Hepatocyte (in vitro differentiated cells): ENCODE measurements around the gene SDHA. TPM values are rescaled to one million over a fixed set of nuclear protein-coding genes. Genes with fewer than 3 reads are reported as not detected.

ENCODE experiments used
- DNase-seq: peaks from one replicate; pipeline ENCODE4 v3.0.0-alpha.2; 2016; ENCODE audit warnings: low spot score
- H2AFZ ChIP-seq: fragments of 200-600 bp; sonication (generic); 2 replicates; pipeline ENCODE4 v1.6.0; 2016; ENCODE audit warnings: antibody characterized with exemption, mild to moderate bottlenecking
- H3K27ac ChIP-seq: fragments of 200-600 bp; sonication (generic); 2 replicates; pipeline ENCODE4 v1.5.1; 2016; ENCODE audit warnings: mild to moderate bottlenecking
- H3K27me3 ChIP-seq: fragments of 200-600 bp; sonication (generic); 2 replicates; pipeline ENCODE4 v1.6.1; 2016
- H3K36me3 ChIP-seq: fragments of 200-600 bp; sonication (generic); replicated peaks from 2 replicates; pipeline ENCODE4 v1.5.1; 2016; ENCODE audit warnings: low read depth; ENCODE audit not compliant: insufficient read depth
- H3K4me1 ChIP-seq: fragments of 200-600 bp; sonication (generic); 2 replicates; pipeline ENCODE4 v1.5.1; 2016; ENCODE audit warnings: mild to moderate bottlenecking, moderate library complexity; ENCODE audit not compliant: insufficient read depth
- H3K4me2 ChIP-seq: fragments of 200-600 bp; sonication (generic); 2 replicates; pipeline ENCODE4 v1.6.0; 2016
- H3K4me3 ChIP-seq: fragments of 200-600 bp; sonication (generic); 2 replicates; pipeline ENCODE4 v1.5.1; 2016; ENCODE audit warnings: mild to moderate bottlenecking
- H3K79me2 ChIP-seq: fragments of 200-600 bp; sonication (generic); 2 replicates; pipeline ENCODE4 v1.6.0; 2017; ENCODE audit warnings: mild to moderate bottlenecking
- H3K9me2 ChIP-seq: fragments of 200-600 bp; sonication (generic); replicated peaks from 2 replicates; pipeline ENCODE4 v1.6.0; 2017; ENCODE audit warnings: mild to moderate bottlenecking; ENCODE audit not compliant: insufficient read depth
- H3K9me3 ChIP-seq: fragments of 200-600 bp; sonication (generic); 2 replicates; pipeline ENCODE4 v1.5.1; 2016; ENCODE audit warnings: low read depth, mild to moderate bottlenecking
- H4K20me1 ChIP-seq: fragments of 200-600 bp; sonication (generic); 2 replicates; pipeline ENCODE4 v1.6.0; 2016; ENCODE audit warnings: mild to moderate bottlenecking; ENCODE audit not compliant: insufficient read depth, poor library complexity, severe bottlenecking
- CTCF ChIP-seq: fragments of 200-600 bp; sonication (generic); IDR thresholded peaks from 2 replicates; pipeline ENCODE4 v1.5.1; 2016; ENCODE audit warnings: antibody characterized with exemption, mild to moderate bottlenecking; ENCODE audit not compliant: poor library complexity
- EZH2 ChIP-seq: fragments of 200-600 bp; sonication (generic); IDR thresholded peaks from 2 replicates; pipeline ENCODE4 v1.6.1; 2016; ENCODE audit warnings: antibody characterized with exemption, mild to moderate bottlenecking, borderline replicate concordance
- EZH2phosphoT487 ChIP-seq: fragments of 200-600 bp; sonication (generic); IDR thresholded peaks from one replicate; pipeline ENCODE4 v1.6.1; 2018; ENCODE audit warnings: antibody characterized with exemption, mild to moderate bottlenecking, low read depth, moderate library complexity; ENCODE audit not compliant: unreplicated experiment, severe bottlenecking
- WGBS: methylation state at CpG from one replicate; pipeline ENCODE4 v1.1.6; 2016; ENCODE audit warnings: low lambda C conversion rate; ENCODE audit errors: missing lambda C conversion rate; 5-methylcytosine and 5-hydroxymethylcytosine counted together
- polyA plus RNA-seq: library from polyadenylated mRNA; unstranded; fragments of >200 nt; fragmentation: Nextera tagmentation; extraction: Ambion mirVana; gene quantifications from 2 replicates; pipeline ENCODE4 v1.2.1, GENCODE V29; 2016
- total RNA-seq: library from RNA; depleted of rRNA; stranded (reverse); fragments of >200 nt; gene quantifications from 2 replicates; pipeline ENCODE4 v1.2.3, GENCODE V29; 2014

SDHA gene
- total and polyA plus RNA-seq, 2 experiments from 2014 or later: 102 to 159 TPM

GRCh38 chr5:172841-173251 lies 45.3 kb upstream of the SDHA start:
- no peak overlapping the region for H3K4me2 ChIP-seq
- no peak for TF ChIP-seq CTCF
- no peak for TF ChIP-seq EZH2phosphoT487
- no peak for TF ChIP-seq EZH2
- 87% methylated on average over 17 of the region's 17 CpGs for WGBS
- DNase-seq: no peak
- no peak overlapping the region for H3K27ac ChIP-seq
- H3K4me1 ChIP-seq: no peaks in the 10 kb centered on the region
- no peaks in the 10 kb centered on the region for H3K36me3 ChIP-seq
- no peaks in the 10 kb centered on the region for H4K20me1 ChIP-seq
- no peak overlapping the region for H2AFZ ChIP-seq
- no peak overlapping the region for H3K4me3 ChIP-seq
- no peaks in the 10 kb centered on the region for H3K9me3 ChIP-seq
- H3K9me2 ChIP-seq: no peaks in the 10 kb centered on the region
- H3K27me3 ChIP-seq: no peaks in the 10 kb centered on the region
- H3K79me2 ChIP-seq: no peaks in the 10 kb centered on the region

- no peaks in the 10 kb centered on the region for H3K4me1 ChIP-seq
- no peak overlapping the region for H3K27ac ChIP-seq
- no peak for TF ChIP-seq CTCF
- TF ChIP-seq EZH2phosphoT487: no peak
- no peak for TF ChIP-seq EZH2
- DNase-seq: no peak
- no peak overlapping the region for H3K4me3 ChIP-seq
- H3K9me3 ChIP-seq: no peaks in the 10 kb centered on the region
- H4K20me1 ChIP-seq: no peaks in the 10 kb centered on the region
- no peaks in the 10 kb centered on the region for H3K79me2 ChIP-seq
- H3K9me2 ChIP-seq: no peaks in the 10 kb centered on the region
- no peak overlapping the region for H2AFZ ChIP-seq
- H3K36me3 ChIP-seq: no peaks in the 10 kb centered on the region
- WGBS: 88% methylated on average over 21 of the region's 22 CpGs
- no peaks in the 10 kb centered on the region for H3K27me3 ChIP-seq
- H3K4me2 ChIP-seq: no peak overlapping the region
These were observed 44.5 kb upstream of the SDHA start for GRCh38 chr5:173392-174290.

GRCh38 chr5:174291-174600 lies 43.9 kb upstream of the SDHA start:
- Histone ChIP-seq H3K27me3 (no peaks in the 10 kb centered on the region), H3K4me3 (no peak overlapping the region), H3K9me2 (no peaks in the 10 kb centered on the region), H2AFZ (no peak overlapping the region), H4K20me1 (no peaks in the 10 kb centered on the region), H3K9me3 (no peaks in the 10 kb centered on the region), H3K4me2 (no peak overlapping the region), H3K4me1 (no peaks in the 10 kb centered on the region), H3K79me2 (no peaks in the 10 kb centered on the region), H3K36me3 (no peaks in the 10 kb centered on the region), H3K27ac (no peak overlapping the region)
- 98% methylated on average over 3 of the region's 5 CpGs for WGBS
- TF ChIP-seq EZH2: no peak
- TF ChIP-seq EZH2phosphoT487: no peak
- no peak for TF ChIP-seq CTCF
- DNase-seq: no peak
